HepG2 (cell line): Measurements from ENCODE around the gene TRPT1. TPM values are rescaled to one million over a fixed set of nuclear protein-coding genes. Genes with fewer than 3 reads are reported as not detected.
A peak's percentile ranks its signal among the peaks of the same experiment; 100 is the strongest.

Source experiments
- FLYWCH1 ChIP-seq: sonication (generic); formaldehyde crosslinking; IDR thresholded peaks from 2 replicates; pipeline ENCODE4 v1.8.1; 2023; ENCODE audit warnings: mild to moderate bottlenecking, missing genetic modification reagents
- NFAT5 ChIP-seq: sonication (generic); formaldehyde crosslinking; IDR thresholded peaks from 2 replicates; pipeline ENCODE4 v1.4.0; 2020; ENCODE audit warnings: missing genetic modification reagents
- PAF1 ChIP-seq: IDR thresholded peaks from 2 replicates; pipeline ENCODE4 v1.6.1; 2016; ENCODE audit warnings: missing genetic modification reagents, missing compliant biosample characterization
- PHF21A ChIP-seq: sonication (generic); formaldehyde crosslinking; IDR thresholded peaks from 2 replicates; pipeline ENCODE4 v1.5.0; 2020; ENCODE audit warnings: mild to moderate bottlenecking, missing genetic modification reagents
- RAD51 ChIP-seq: fragments of 450-650 bp; IDR thresholded peaks from 2 replicates; pipeline ENCODE4 v1.6.1; 2016; ENCODE audit warnings: borderline replicate concordance
- RBM39 ChIP-seq: fragments of 200-400 bp; formaldehyde crosslinking; IDR thresholded peaks from one replicate; pipeline ENCODE4 v1.6.1; 2018; ENCODE audit warnings: antibody characterized with exemption, mild to moderate bottlenecking, low read depth, low read length; ENCODE audit not compliant: poor library complexity, severe bottlenecking
- RELA ChIP-seq: sonication (generic); formaldehyde crosslinking; IDR thresholded peaks from 2 replicates; pipeline ENCODE4 v1.4.0; 2020; ENCODE audit warnings: missing genetic modification reagents
- SP5 ChIP-seq: IDR thresholded peaks from 2 replicates; pipeline ENCODE4 v1.6.1; 2016; ENCODE audit warnings: low read depth, borderline replicate concordance
- ZFP90 ChIP-seq: sonication (generic); formaldehyde crosslinking; IDR thresholded peaks from 2 replicates; pipeline ENCODE4 v1.8.0; 2022; ENCODE audit warnings: missing genetic modification reagents, mild to moderate bottlenecking, inconsistent platforms, borderline replicate concordance
- ZNF260 ChIP-seq: sonication (generic); formaldehyde crosslinking; IDR thresholded peaks from 2 replicates; pipeline ENCODE4 v1.4.0; 2020; ENCODE audit warnings: missing genetic modification reagents, low read depth, mild to moderate bottlenecking, borderline replicate concordance
- ZNF335 ChIP-seq: sonication (generic); formaldehyde crosslinking; IDR thresholded peaks from 2 replicates; pipeline ENCODE4 v1.4.0; 2020; ENCODE audit warnings: missing genetic modification reagents
- ZNF383 ChIP-seq: sonication (generic); formaldehyde crosslinking; IDR thresholded peaks from 2 replicates; pipeline ENCODE4 v1.4.0; 2020; ENCODE audit warnings: missing genetic modification reagents, mild to moderate bottlenecking, borderline replicate concordance
- ZNF501 ChIP-seq: sonication (generic); formaldehyde crosslinking; IDR thresholded peaks from 2 replicates; pipeline ENCODE4 v1.5.1; 2020; ENCODE audit warnings: mild to moderate bottlenecking, moderate library complexity, missing genetic modification reagents
- ZNF816 ChIP-seq: sonication (generic); formaldehyde crosslinking; IDR thresholded peaks from 2 replicates; pipeline ENCODE4 v1.8.0; 2022; ENCODE audit warnings: missing genetic modification reagents, mild to moderate bottlenecking, borderline replicate concordance
- polyA plus RNA-seq, 8 experiments: library from polyadenylated mRNA; depleted of rRNA in 3 of 8; stranded (reverse) in 7 of 8; unstranded in 1 of 8; fragments of >200 nt; fragmentation: Illumina TruSeq in 4 of 8; extraction: Trizol in 4 of 8; gene quantifications; 2 replicates each; pipeline versions ENCODE4 v1.2.1 to v1.2.3, GENCODE V29; 2011 to 2016; ENCODE audit warnings: low read depth in 4 of 8, missing spikeins in 1 of 8, mixed read lengths in 1 of 8; ENCODE audit not compliant: insufficient read depth in 1 of 8
- total RNA-seq, 5 experiments: library from RNA; depleted of rRNA; stranded (reverse); fragments of >200 nt; fragmentation: Illumina TruSeq; extraction: Trizol; gene quantifications; 2 replicates each; pipeline ENCODE4 v1.2.3, GENCODE V29; 2016; ENCODE audit warnings: low read depth in 1 of 5
- TF ChIP-seq, protein P1 (sequence below): sonication (generic); formaldehyde crosslinking; IDR thresholded peaks from 2 replicates; pipeline ENCODE4 v1.4.0; 2020; ENCODE audit warnings: missing genetic modification reagents; ENCODE audit errors: not compliant biosample characterization
- TF ChIP-seq, protein P2 (sequence below): sonication (generic); formaldehyde crosslinking; IDR thresholded peaks from 2 replicates; pipeline ENCODE4 v1.4.0; 2020; ENCODE audit warnings: mild to moderate bottlenecking, missing genetic modification reagents
- TF ChIP-seq, protein P3 (sequence below): sonication (generic); formaldehyde crosslinking; conservative IDR thresholded peaks from 2 replicates; pipeline ENCODE4 v1.4.0; 2020; ENCODE audit warnings: missing genetic modification reagents
- TF ChIP-seq, protein P4 (sequence below): sonication (generic); formaldehyde crosslinking; IDR thresholded peaks from 2 replicates; pipeline ENCODE4 v1.8.0; 2022; ENCODE audit warnings: mild to moderate bottlenecking, missing genetic modification reagents, moderate library complexity

TRPT1 gene
- total and polyA plus RNA-seq, 2 of the 13 experiments (the other 11 are each of a cell fraction or from before 2014, with no cell fraction given) = 24.8 to 40.7 TPM

DNA sequence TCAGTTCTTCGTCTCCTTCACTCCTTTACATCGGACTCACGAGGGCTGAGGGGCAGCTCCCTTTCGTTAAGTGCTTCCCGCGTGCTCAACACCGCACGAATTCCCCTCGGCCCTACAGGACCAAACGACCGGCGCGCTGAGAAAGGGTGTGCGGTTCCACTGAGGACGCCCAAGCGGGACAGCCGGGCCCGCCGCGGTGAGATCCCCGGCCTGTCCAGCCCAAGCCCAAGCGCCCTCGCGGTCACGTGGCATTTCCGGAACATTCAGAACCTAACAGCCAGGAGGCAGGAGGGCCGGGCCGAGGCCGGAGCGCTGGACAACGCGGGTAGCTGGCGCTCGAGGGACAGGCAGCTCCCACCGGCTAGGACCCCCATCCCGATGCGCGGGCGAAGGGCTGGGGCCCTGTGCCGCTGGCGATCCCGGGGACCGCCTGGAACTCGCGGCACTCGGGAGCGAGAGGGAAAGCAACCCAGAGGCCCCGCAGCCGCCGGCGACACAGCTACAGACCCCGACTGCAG lies 40.8 kb downstream of the TRPT1 start (continued):
- TF ChIP-seq, protein P1, sequence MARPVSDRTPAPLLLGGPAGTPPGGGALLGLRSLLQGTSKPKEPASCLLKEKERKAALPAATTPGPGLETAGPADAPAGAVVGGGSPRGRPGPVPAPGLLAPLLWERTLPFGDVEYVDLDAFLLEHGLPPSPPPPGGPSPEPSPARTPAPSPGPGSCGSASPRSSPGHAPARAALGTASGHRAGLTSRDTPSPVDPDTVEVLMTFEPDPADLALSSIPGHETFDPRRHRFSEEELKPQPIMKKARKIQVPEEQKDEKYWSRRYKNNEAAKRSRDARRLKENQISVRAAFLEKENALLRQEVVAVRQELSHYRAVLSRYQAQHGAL = no peak
- TF ChIP-seq RBM39 (peak; percentile 97), SP5 (no peak), ZNF501 (CRISPR knock-in tag) (peak; percentile 94), ZNF816 (CRISPR knock-in tag) (no peak; the same call in 1 of the 2 replicates), NFAT5 (CRISPR knock-in tag) (peak; percentile 72; the same call in 1 of the 2 replicates), ZNF260 (0 out of 2 replicates have a peak, but pooled peaks have one; percentile 72), RAD51 (peak; percentile 69), PHF21A (CRISPR knock-in tag) (peak; percentile 94), ZNF335 (CRISPR knock-in tag) (peak; percentile 66; the same call in 1 of the 2 replicates), ZFP90 (CRISPR knock-in tag) (peak; percentile 83), RELA (CRISPR knock-in tag) (no peak), FLYWCH1 (peak; percentile 89; the same call in 1 of the 2 replicates), ZNF383 (no peak), PAF1 (CRISPR knock-in tag) (no peak)
- TF ChIP-seq, protein P2, sequence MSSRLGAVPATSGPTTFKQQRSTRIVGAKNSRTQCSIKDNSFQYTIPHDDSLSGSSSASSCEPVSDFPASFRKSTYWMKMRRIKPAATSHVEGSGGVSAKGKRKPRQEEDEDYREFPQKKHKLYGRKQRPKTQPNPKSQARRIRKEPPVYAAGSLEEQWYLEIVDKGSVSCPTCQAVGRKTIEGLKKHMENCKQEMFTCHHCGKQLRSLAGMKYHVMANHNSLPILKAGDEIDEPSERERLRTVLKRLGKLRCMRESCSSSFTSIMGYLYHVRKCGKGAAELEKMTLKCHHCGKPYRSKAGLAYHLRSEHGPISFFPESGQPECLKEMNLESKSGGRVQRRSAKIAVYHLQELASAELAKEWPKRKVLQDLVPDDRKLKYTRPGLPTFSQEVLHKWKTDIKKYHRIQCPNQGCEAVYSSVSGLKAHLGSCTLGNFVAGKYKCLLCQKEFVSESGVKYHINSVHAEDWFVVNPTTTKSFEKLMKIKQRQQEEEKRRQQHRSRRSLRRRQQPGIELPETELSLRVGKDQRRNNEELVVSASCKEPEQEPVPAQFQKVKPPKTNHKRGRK (CRISPR knock-in tag) = peak; percentile 65; the same call in 1 of the 2 replicates
- TF ChIP-seq, protein P3, sequence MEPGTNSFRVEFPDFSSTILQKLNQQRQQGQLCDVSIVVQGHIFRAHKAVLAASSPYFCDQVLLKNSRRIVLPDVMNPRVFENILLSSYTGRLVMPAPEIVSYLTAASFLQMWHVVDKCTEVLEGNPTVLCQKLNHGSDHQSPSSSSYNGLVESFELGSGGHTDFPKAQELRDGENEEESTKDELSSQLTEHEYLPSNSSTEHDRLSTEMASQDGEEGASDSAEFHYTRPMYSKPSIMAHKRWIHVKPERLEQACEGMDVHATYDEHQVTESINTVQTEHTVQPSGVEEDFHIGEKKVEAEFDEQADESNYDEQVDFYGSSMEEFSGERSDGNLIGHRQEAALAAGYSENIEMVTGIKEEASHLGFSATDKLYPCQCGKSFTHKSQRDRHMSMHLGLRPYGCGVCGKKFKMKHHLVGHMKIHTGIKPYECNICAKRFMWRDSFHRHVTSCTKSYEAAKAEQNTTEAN (CRISPR knock-in tag) = peak; percentile 71; the same call in 1 of the 2 replicates
- TF ChIP-seq, protein P4, sequence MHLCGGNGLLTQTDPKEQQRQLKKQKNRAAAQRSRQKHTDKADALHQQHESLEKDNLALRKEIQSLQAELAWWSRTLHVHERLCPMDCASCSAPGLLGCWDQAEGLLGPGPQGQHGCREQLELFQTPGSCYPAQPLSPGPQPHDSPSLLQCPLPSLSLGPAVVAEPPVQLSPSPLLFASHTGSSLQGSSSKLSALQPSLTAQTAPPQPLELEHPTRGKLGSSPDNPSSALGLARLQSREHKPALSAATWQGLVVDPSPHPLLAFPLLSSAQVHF (CRISPR knock-in tag) = peak; percentile 92
